OCI-LY3 (cell line): Measurements from ENCODE around the gene F2.

Source experiments
- H2AFZ ChIP-seq: fragments of 200-600, 300-600 bp; shearing (Covaris generic); 2 replicates; pipeline ENCODE4 v1.6.0; 2014; ENCODE audit warnings: antibody characterized with exemption, low read depth, low read length
- H3K27ac ChIP-seq: fragments of 200-600, 300-600 bp; sonication (generic); 2 replicates; pipeline ENCODE4 v1.5.1; 2014; ENCODE audit warnings: mild to moderate bottlenecking, low read length, moderate library complexity, mixed read lengths
- H3K27me3 ChIP-seq: fragments of 200-600, 300-600 bp; sonication (generic); 2 replicates; pipeline ENCODE4 v1.6.1; 2014; ENCODE audit warnings: low read depth, low read length, mixed read lengths
- H3K36me3 ChIP-seq: fragments of 200-600, 300-600 bp; sonication (generic); replicated peaks from 2 replicates; pipeline ENCODE3; 2014; ENCODE audit warnings: low read depth, low read length, mixed read lengths
- H3K4me1 ChIP-seq: fragments of 300-600, 200-600 bp; sonication (generic); 2 replicates; pipeline ENCODE4 v1.6.1; 2014; ENCODE audit warnings: low read length, mixed read lengths
- H3K4me2 ChIP-seq: fragments of 200-600, 300-600 bp; sonication (generic); 2 replicates; pipeline ENCODE4 v1.6.1; 2014; ENCODE audit warnings: low read length, mixed read lengths
- H3K4me3 ChIP-seq: fragments of 300-600, 200-600 bp; sonication (generic); 2 replicates; pipeline ENCODE4 v1.5.1; 2014; ENCODE audit warnings: antibody characterized with exemption, mild to moderate bottlenecking, low read length, moderate library complexity
- H3K79me2 ChIP-seq: fragments of 300-600, 200-600 bp; shearing (Covaris generic); 2 replicates; pipeline ENCODE4 v1.6.1; 2014; ENCODE audit warnings: mild to moderate bottlenecking, low read length, mixed read lengths
- H3K9ac ChIP-seq: fragments of 300-600, 200-600 bp; shearing (Covaris generic); 2 replicates; pipeline ENCODE4 v1.6.0; 2014; ENCODE audit warnings: mild to moderate bottlenecking, low read length, moderate library complexity
- H3K9me3 ChIP-seq: fragments of 200-600, 300-600 bp; shearing (Covaris generic); 2 replicates; pipeline ENCODE4 v1.6.1; 2014; ENCODE audit warnings: low read length, mixed read lengths; ENCODE audit not compliant: insufficient read depth
- H4K20me1 ChIP-seq: fragments of 200-600, 300-600 bp; sonication (generic); 2 replicates; pipeline ENCODE4 v1.6.1; 2016; ENCODE audit warnings: low read length, mixed read lengths; ENCODE audit not compliant: insufficient read depth
- CTCF ChIP-seq: fragments of 200-600, 300-600 bp; sonication (generic); IDR thresholded peaks from 2 replicates; pipeline ENCODE4 v1.5.1; 2014; ENCODE audit warnings: antibody characterized with exemption, low read length, low read depth
- EZH2phosphoT487 ChIP-seq: fragments of 200-600 bp; shearing (Covaris generic); IDR thresholded peaks from 2 replicates; pipeline ENCODE4 v1.6.1; 2018; ENCODE audit warnings: antibody characterized with exemption, mixed run types, low read depth

Gene F2

GRCh38 chr11:46690702-46691101 lies 28.3 kb upstream of the F2 start:
- Histone ChIP-seq H3K27me3 (no peaks in the 10 kb centered on the region), H2AFZ (no peak overlapping the region), H3K9ac (no peak overlapping the region), H3K9me3 (no peaks in the 10 kb centered on the region), H3K4me1 (no peaks in the 10 kb centered on the region), H3K4me3 (no peak overlapping the region), H3K4me2 (no peak overlapping the region), H3K79me2 (no peaks in the 10 kb centered on the region), H3K27ac (no peak overlapping the region), H4K20me1 (no peaks in the 10 kb centered on the region), H3K36me3 (peaks cover 16% of the 10 kb centered on the region)
- no peak for TF ChIP-seq EZH2phosphoT487
- no peak for TF ChIP-seq CTCF

DNA sequence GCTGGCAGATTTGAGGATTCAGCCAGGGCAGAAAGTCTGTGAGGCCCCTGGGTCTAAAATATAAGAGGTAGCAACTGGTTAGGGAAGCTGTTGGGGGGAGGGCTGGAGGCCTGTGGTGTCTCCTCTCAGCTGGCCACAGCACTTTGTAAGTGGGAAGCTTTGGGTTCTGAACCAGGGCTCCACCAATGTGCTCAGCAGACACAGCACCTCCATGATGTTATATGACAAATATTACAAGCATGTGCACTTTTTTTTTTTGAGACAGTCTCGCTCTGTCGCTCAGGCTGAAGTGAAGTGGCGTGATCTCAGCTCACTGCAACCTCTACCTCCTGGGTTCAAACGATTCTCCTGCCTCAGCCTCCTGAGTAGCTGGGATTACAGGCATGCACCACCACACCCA lies 26.6 kb upstream of the F2 start:
- H3K4me2 ChIP-seq: no peak overlapping the region
- H3K36me3 ChIP-seq: peaks cover 16% of the 10 kb centered on the region
- no peaks in the 10 kb centered on the region for H4K20me1 ChIP-seq
- no peak overlapping the region for H3K27ac ChIP-seq
- no peak overlapping the region for H3K4me3 ChIP-seq
- TF ChIP-seq EZH2phosphoT487 (no peak), CTCF (no peak)
- no peaks in the 10 kb centered on the region for H3K9me3 ChIP-seq
- no peaks in the 10 kb centered on the region for H3K79me2 ChIP-seq
- H3K27me3 ChIP-seq: no peaks in the 10 kb centered on the region
- H3K9ac ChIP-seq: no peak overlapping the region
- no peaks in the 10 kb centered on the region for H3K4me1 ChIP-seq
- H2AFZ ChIP-seq: no peak overlapping the region

GRCh38 chr11:46693597-46694012 lies 25.4 kb upstream of the F2 start:
- H3K79me2 ChIP-seq: peaks cover 4% of the 10 kb centered on the region
- H3K27ac ChIP-seq: no peak overlapping the region
- H3K4me1 ChIP-seq: no peaks in the 10 kb centered on the region
- H3K9me3 ChIP-seq: no peaks in the 10 kb centered on the region
- H2AFZ ChIP-seq: no peak overlapping the region
- no peaks in the 10 kb centered on the region for H3K27me3 ChIP-seq
- no peak overlapping the region for H3K4me3 ChIP-seq
- TF ChIP-seq CTCF: no peak
- no peak for TF ChIP-seq EZH2phosphoT487
- peaks cover 9% of the 10 kb centered on the region for H3K36me3 ChIP-seq
- H3K9ac ChIP-seq: no peak overlapping the region
- H4K20me1 ChIP-seq: 0 out of 2 replicates have a peak, but pooled peaks cover 3% of the 10 kb centered on the region
- no peak overlapping the region for H3K4me2 ChIP-seq

DNA sequence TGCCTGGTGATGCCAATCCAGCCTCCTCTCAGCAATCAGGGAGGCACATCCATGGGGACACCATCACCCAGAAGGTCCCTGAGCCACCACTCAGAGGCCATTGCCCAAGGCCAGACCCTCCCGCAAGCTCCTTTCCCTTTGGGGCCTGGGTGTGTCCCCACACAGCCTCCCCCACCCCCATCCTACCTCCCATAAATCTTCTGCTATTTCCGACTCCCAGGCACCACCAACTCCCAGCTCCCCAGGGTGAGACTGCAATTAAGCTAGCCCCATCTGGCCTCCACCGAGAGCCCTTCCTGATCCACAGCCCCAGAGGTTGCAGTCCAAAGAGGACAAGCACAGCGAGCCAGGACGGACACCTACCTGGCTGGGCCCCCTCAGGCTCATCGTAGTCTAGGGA lies 24.9 kb upstream of the F2 start:
- Histone ChIP-seq H3K4me2 (no peak overlapping the region), H3K4me1 (no peaks in the 10 kb centered on the region), H3K9ac (no peak overlapping the region), H2AFZ (no peak overlapping the region), H3K4me3 (no peak overlapping the region), H3K79me2 (peaks cover 9% of the 10 kb centered on the region), H3K27me3 (no peaks in the 10 kb centered on the region), H3K27ac (no peak overlapping the region), H3K9me3 (no peaks in the 10 kb centered on the region), H3K36me3 (peaks cover 9% of the 10 kb centered on the region), H4K20me1 (0 out of 2 replicates have a peak, but pooled peaks cover 3% of the 10 kb centered on the region)
- TF ChIP-seq CTCF: no peak
- TF ChIP-seq EZH2phosphoT487: no peak
